ENCODE results near the gene LRP1B.

DNA sequence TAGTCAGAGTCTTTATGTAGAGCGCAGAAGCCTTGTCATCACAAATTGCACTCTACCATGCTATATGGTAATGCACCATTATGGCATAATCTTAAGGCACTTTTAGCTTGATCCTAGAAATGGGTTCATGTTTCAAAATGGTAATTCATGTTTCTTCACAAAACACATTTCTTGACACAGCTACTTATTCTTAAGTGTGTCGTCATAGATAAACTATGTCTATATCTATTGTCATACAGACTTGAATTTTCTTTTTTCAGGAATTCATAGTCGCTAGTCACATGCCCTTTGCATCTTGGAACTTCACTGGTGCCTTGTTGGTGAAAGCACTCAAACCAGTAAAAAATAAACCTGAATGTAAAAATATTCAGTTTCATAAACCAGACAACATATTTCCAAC, 1578.2 kb downstream of the LRP1B start:
- TF ChIP-seq, protein P1, sequence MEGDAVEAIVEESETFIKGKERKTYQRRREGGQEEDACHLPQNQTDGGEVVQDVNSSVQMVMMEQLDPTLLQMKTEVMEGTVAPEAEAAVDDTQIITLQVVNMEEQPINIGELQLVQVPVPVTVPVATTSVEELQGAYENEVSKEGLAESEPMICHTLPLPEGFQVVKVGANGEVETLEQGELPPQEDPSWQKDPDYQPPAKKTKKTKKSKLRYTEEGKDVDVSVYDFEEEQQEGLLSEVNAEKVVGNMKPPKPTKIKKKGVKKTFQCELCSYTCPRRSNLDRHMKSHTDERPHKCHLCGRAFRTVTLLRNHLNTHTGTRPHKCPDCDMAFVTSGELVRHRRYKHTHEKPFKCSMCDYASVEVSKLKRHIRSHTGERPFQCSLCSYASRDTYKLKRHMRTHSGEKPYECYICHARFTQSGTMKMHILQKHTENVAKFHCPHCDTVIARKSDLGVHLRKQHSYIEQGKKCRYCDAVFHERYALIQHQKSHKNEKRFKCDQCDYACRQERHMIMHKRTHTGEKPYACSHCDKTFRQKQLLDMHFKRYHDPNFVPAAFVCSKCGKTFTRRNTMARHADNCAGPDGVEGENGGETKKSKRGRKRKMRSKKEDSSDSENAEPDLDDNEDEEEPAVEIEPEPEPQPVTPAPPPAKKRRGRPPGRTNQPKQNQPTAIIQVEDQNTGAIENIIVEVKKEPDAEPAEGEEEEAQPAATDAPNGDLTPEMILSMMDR (IDR thresholded peaks at IDR 0.05): no peak
- TF ChIP-seq POLR2A (IDR thresholded peaks at IDR 0.05): no peak
- TF ChIP-seq POLR2AphosphoS5 (IDR thresholded peaks at IDR 0.05): no peak

All from breast epithelium (tissue), 3 donors.